Fibroblast of upper back skin (primary cell): Measurements from ENCODE around the gene GTF3C4.

Experiments used
- DNase-seq: peaks from one replicate; pipeline ENCODE4 v3.0.0-alpha.2; 2013

Gene GTF3C4

DNA sequence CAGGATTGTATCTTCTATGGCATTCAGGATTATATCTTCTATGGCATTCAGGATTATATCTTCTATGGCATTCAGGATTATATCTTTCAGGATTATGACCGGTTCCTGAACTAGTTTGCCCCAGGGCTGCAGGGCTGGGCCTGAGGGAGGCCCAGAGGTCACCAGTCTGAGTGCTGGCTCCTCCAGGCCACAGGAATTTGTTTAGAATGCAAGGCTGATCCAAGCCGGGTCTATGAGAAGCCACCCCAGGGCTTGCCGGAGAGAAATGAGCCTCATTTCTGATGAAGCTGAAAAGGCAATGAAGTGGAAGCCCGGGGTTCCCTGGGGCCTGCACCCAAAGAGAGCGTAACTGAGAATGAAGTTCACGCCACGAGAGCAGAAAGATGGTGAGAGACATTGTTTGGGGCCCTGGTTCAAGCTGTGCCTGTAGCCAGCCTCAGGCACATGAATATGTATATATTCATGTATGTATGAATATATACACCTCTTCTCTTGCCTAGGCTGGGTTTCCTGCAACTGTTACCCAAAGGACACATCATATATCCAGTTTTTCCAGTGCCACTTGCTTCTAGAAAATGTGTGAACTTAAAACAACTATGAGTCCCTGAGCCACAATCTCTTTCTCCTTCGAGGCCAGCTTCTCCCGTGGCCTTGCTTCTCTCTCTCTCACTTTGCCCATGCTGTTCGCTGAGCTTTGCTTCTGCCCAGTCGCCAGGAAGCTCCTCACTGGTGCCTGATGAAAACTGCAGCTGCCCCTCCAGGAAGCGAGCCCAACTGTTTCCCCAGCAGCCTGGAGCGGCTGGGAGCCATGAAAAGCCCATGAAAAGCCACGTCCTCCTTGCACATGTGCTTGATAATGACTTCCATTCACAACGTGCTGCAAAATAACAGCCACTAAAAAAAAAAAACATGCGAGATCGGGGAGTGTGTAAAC is 62.3 kb downstream of the GTF3C4 start:
- no peak for DNase-seq

DNA sequence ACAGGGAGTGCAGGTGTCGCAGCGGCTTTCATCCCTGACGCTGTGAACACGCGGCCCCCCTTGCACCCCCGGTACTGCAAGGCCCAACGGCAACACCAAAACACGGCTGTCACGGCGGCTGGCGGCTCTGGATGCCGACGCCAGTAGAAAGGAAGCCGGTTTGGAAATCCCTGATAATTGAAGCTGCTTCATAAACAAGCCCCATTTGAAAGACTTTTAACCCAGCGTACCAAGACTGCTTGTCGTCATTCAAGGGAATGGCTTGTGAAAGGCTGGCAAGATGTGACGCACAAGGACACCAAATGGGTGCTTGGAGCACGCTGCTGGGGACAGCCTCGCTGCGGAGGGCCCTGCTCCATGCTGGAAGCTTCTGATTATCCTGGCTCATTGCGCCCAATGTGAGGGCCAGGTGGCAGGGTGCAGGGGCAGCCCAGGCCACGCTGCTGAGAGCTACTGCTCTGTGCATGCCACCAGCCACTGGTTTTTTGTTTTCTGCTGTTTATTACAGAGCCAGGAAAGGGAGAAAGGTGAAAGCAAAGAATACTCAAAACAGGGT is 63.1 kb downstream of the GTF3C4 start:
- DNase-seq: no peak

DNA sequence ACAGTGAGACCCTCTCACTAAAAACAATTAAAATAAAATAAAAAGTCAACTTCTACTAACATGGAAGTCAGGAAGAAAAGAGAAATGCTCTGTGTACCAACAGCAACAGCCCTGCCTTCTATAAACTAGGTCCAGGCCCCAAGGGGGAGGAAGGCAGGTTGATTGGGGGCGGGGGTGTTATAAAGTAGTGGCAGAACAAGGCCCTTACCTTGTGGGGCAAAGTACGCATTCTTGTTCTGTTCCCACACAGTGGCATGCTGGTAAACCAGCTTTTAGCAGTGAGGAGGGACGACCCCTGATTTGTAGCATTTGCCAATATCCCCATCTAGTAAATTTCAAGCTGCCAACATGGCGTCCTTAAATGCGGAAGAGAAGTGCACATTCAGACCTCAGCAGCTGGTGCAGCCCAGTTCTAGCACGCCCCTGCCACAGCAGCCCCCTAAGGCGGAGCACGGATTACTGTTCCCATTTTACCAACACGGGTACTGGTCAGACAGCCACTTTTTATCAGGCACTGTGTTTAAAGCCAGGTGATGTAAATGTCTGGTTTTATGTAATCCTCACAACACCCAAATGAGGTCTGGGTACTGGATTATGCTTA is 69.5 kb downstream of the GTF3C4 start:
- no peak for DNase-seq

DNA sequence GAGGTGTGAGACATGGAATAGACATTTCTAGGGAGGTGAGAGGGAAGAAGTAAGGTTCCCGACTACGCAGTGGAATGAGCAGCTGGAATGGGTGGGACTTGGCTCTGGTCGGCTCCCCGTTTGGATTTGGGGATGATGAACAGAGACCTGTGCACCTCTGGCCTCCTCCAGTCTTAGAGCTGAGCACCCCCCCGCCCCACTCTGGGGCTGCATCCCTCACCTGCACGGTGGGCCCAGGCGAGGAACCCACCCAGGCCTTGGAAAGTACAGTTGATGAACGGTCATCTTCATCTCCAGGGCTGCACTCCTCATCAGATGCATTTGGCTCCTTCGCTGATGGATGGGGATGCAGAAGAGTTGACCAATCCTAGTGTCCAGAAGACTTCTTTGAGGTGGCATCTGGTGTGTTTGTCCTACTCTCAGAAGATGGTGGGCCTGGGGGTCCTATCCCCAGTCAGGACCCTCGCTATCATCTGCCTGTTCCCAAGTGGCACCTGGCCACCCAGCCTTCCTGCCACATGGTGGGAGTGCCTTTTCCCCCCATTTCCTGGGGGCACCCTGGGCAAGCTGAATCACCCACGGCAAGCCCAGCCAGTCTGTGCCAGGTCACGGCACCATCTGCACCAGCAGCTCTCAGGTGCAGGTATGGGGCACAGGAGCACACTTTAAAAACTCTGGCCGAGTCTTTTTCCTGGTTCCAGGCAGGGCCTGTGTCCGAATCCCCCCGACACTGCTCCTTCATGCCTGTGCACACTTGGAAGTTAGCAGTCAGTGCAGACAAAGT is 70.5 kb downstream of the GTF3C4 start:
- no peak for DNase-seq

DNA sequence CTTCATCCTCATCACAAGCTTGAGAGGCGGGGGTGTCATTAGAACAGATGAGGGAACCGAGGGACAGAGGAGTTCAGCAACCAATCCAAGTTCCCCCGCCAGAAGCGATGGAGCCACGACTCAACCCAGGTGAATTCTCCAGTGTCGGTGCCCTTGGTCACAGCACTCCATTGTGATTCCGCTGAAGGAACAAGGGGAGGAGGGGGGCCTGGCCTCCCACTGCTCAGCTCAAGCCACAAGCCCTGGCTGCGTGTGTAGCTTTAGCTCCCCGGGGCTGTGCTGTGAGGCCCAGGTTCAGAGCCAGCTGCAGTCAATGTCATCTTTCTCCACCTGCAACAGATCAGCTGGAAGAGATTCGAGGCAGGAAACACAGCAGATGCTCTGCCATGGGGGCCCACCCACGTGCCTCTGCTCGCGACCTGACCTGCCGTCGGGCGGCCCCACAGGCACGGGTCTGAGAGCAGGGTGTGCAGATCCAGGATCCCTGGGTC is 72.6 kb downstream of the GTF3C4 start:
- DNase-seq: no peak

DNA sequence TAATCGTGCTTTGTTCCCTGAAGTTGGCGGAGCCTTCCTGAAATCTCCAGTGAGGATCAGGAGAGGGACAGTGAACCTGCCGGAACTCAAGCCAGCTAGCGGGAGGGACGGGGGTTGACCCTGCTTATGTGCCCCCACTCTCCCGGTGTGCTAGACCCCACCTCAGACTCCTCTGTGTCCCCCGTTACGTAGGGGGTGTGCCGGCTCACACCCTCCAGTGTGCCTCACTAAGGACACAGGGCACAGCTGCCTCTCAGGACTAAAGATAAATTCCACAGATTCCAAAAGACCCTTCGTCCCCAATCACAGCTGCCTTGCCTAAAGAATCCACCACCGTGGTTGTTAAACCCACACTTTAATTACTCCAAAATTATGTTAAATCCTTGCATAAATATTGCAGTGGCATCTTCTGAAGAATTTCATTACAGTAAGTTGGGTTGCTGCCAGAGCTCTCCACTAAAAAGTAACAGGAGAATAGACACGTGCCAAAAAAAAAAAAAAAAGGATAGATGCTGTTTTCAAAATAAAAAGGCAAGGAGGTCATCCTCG is 73.7 kb downstream of the GTF3C4 start:
- DNase-seq: no peak
